Type B pancreatic cell (in vitro differentiated cells): ENCODE measurements around the gene KIF19. TPM values are rescaled to one million over a fixed set of nuclear protein-coding genes. Genes with fewer than 3 reads are reported as not detected.

Experiments
- DNase-seq: peaks from one replicate; pipeline ENCODE4 v3.0.0; 2021; ENCODE audit warnings: mixed read lengths; ENCODE audit not compliant: unreplicated experiment; ENCODE audit errors: extremely low spot score
- H3K27ac Mint-ChIP-seq: 2 replicates; pipeline ENCODE4 v1.8.0; 2021; ENCODE audit warnings: mild to moderate bottlenecking, mixed read lengths
- H3K27me3 Mint-ChIP-seq: 2 replicates; pipeline ENCODE4 v1.8.0; 2021; ENCODE audit warnings: mixed read lengths
- H3K36me3 Mint-ChIP-seq: 2 replicates; pipeline ENCODE4 v1.8.0; 2021; ENCODE audit warnings: mixed read lengths
- H3K4me1 Mint-ChIP-seq: one replicate; pipeline ENCODE4 v1.8.0; 2021; ENCODE audit warnings: mixed read lengths; ENCODE audit not compliant: unreplicated experiment
- H3K4me3 Mint-ChIP-seq: 2 replicates; pipeline ENCODE4 v1.8.0; 2021; ENCODE audit warnings: mild to moderate bottlenecking, mixed read lengths
- H3K9me3 Mint-ChIP-seq: 2 replicates; pipeline ENCODE4 v1.8.0; 2021; ENCODE audit warnings: mixed read lengths
- CTCF ChIP-seq: fragments of 200-600 bp; sonication (generic); conservative IDR thresholded peaks from 2 replicates; pipeline ENCODE4 v1.5.0; 2021; ENCODE audit warnings: antibody characterized with exemption, mild to moderate bottlenecking
- total RNA-seq: library from RNA; stranded (reverse); gene quantifications from 2 replicates; pipeline ENCODE4 v1.2.1, GENCODE V29; 2021; ENCODE audit warnings: low replicate concordance

Gene KIF19
- total RNA-seq, 1 donor from 2014 or later: 2.9 TPM

- Mint-ChIP-seq H3K9me3 (no peaks in the 10 kb centered on the region), H3K4me1 (no peaks in the 10 kb centered on the region), H3K36me3 (no peaks in the 10 kb centered on the region), H3K4me3 (no peak overlapping the region), H3K27me3 (no peaks in the 10 kb centered on the region), H3K27ac (no peak overlapping the region)
- no peak for DNase-seq
- TF ChIP-seq CTCF: peak; percentile 25
Observed at GRCh38 chr17:74387365-74388218, 61.6 kb downstream of the KIF19 start.

- no peak overlapping the region for H3K4me3 Mint-ChIP-seq
- peaks cover 6% of the 10 kb centered on the region for H3K4me1 Mint-ChIP-seq
- DNase-seq: no peak
- H3K9me3 Mint-ChIP-seq: no peaks in the 10 kb centered on the region
- H3K27me3 Mint-ChIP-seq: no peaks in the 10 kb centered on the region
- no peaks in the 10 kb centered on the region for H3K36me3 Mint-ChIP-seq
- H3K27ac Mint-ChIP-seq: peak overlapping the region; percentile 10
- TF ChIP-seq CTCF: no peak
Observed at GRCh38 chr17:74389084-74389753, 63.2 kb downstream of the KIF19 start.

GRCh38 chr17:74389937-74390679 is 64.1 kb downstream of the KIF19 start:
- Mint-ChIP-seq H3K9me3 (no peaks in the 10 kb centered on the region), H3K36me3 (no peaks in the 10 kb centered on the region), H3K27me3 (no peaks in the 10 kb centered on the region), H3K27ac (no peak overlapping the region), H3K4me3 (no peak overlapping the region), H3K4me1 (peaks cover 12% of the 10 kb centered on the region)
- DNase-seq: no peak
- no peak for TF ChIP-seq CTCF

- H3K9me3 Mint-ChIP-seq: no peaks in the 10 kb centered on the region
- TF ChIP-seq CTCF: no peak
- H3K27me3 Mint-ChIP-seq: no peaks in the 10 kb centered on the region
- DNase-seq: no peak
- H3K36me3 Mint-ChIP-seq: no peaks in the 10 kb centered on the region
- peaks cover 19% of the 10 kb centered on the region for H3K4me1 Mint-ChIP-seq
- no peak overlapping the region for H3K4me3 Mint-ChIP-seq
- no peak overlapping the region for H3K27ac Mint-ChIP-seq
Observed at GRCh38 chr17:74390680-74391653, 64.9 kb downstream of the KIF19 start.

GRCh38 chr17:74391771-74392170 is 65.7 kb downstream of the KIF19 start:
- TF ChIP-seq CTCF: no peak
- no peaks in the 10 kb centered on the region for H3K9me3 Mint-ChIP-seq
- H3K27me3 Mint-ChIP-seq: no peaks in the 10 kb centered on the region
- DNase-seq: no peak
- H3K27ac Mint-ChIP-seq: no peak overlapping the region
- H3K36me3 Mint-ChIP-seq: no peaks in the 10 kb centered on the region
- H3K4me1 Mint-ChIP-seq: peaks cover 19% of the 10 kb centered on the region
- H3K4me3 Mint-ChIP-seq: no peak overlapping the region
